PC-9 (cell line): Measurements from ENCODE around the gene CPSF2. TPM values are rescaled to one million over a fixed set of nuclear protein-coding genes. Genes with fewer than 3 reads are reported as not detected.
A peak's percentile ranks its signal among the peaks of the same experiment; 100 is the strongest.

Experiments used
- BruUV-seq: library from RNA; stranded (reverse); fragments of 400-500 nt; replicated peaks from 2 replicates; lab custom pipeline; 2021; lab: Mats Ljungman, UMichigan
- CTCF ChIA-PET: fragments of 300-600 bp; sonication (Branson Sonifier 250); formaldehyde crosslinking; loops from one replicate; lab custom pipeline; 2022; ENCODE audit warnings: antibody characterized with exemption; lab: Charles Lee
- POLR2A ChIA-PET: fragments of 300-600 bp; sonication (Branson Sonifier 250); formaldehyde crosslinking; loops from one replicate; lab custom pipeline; 2022; ENCODE audit warnings: antibody characterized with exemption; ENCODE audit not compliant: unreplicated experiment; lab: Charles Lee
- DNase-seq, 2 experiments: peaks; one replicate each; pipeline versions ENCODE4 v3.0.0 to v3.0.0-alpha.2; 2015 to 2022; ENCODE audit warnings: mixed read lengths in 1 of 2
- H2AFZ ChIP-seq: fragments of 200-600 bp; sonication (generic); 2 replicates; pipeline ENCODE4 v1.8.1; 2017; ENCODE audit warnings: antibody characterized with exemption
- H3F3A ChIP-seq: fragments of 200-600 bp; sonication (generic); 2 replicates; pipeline ENCODE4 v1.8.1; 2017; ENCODE audit warnings: antibody characterized with exemption, mild to moderate bottlenecking, low read depth; ENCODE audit not compliant: insufficient read depth
- H3K27ac ChIP-seq: fragments of 200-600 bp; sonication (generic); 2 replicates; pipeline ENCODE4 v1.6.1; 2016; ENCODE audit warnings: mixed run types
- H3K27me3 ChIP-seq: fragments of 200-600 bp; sonication (generic); 2 replicates; pipeline ENCODE4 v1.6.1; 2016; ENCODE audit warnings: low read depth, mixed run types; ENCODE audit not compliant: insufficient read depth
- H3K36me3 ChIP-seq: fragments of 200-600 bp; sonication (generic); 2 replicates; pipeline ENCODE4 v1.6.1; 2016; ENCODE audit warnings: low read depth, mixed run types
- H3K4me1 ChIP-seq: fragments of 200-600 bp; sonication (generic); replicated peaks from 2 replicates; pipeline ENCODE4 v1.6.1; 2016; ENCODE audit warnings: mixed run types; ENCODE audit not compliant: insufficient read depth
- H3K4me2 ChIP-seq: fragments of 200-600 bp; sonication (generic); 2 replicates; pipeline ENCODE4 v1.6.1; 2017; ENCODE audit warnings: mixed run types
- H3K4me3 ChIP-seq: fragments of 200-600 bp; sonication (generic); 2 replicates; pipeline ENCODE4 v1.6.1; 2016; ENCODE audit warnings: mixed run types
- H3K79me2 ChIP-seq: fragments of 200-600 bp; sonication (generic); 2 replicates; pipeline ENCODE4 v1.6.1; 2017; ENCODE audit warnings: low read depth, mixed run types
- H3K9me2 ChIP-seq: fragments of 200-600 bp; sonication (generic); 2 replicates; pipeline ENCODE4 v1.8.1; 2017; ENCODE audit warnings: mild to moderate bottlenecking; ENCODE audit not compliant: insufficient read depth
- H3K9me3 ChIP-seq: fragments of 200-600 bp; sonication (generic); 2 replicates; pipeline ENCODE4 v1.8.1; 2016; ENCODE audit warnings: low read depth; ENCODE audit not compliant: insufficient read depth
- H4K20me1 ChIP-seq: fragments of 200-600 bp; sonication (generic); 2 replicates; pipeline ENCODE4 v1.8.1; 2017; ENCODE audit not compliant: insufficient read depth
- CTCF ChIP-seq: fragments of 200-600 bp; sonication (generic); conservative IDR thresholded peaks from 2 replicates; pipeline ENCODE4 v1.6.1; 2017; ENCODE audit warnings: mixed run types, antibody characterized with exemption, mild to moderate bottlenecking, moderate library complexity
- EZH2 ChIP-seq: fragments of 200-600 bp; sonication (generic); IDR thresholded peaks from 2 replicates; pipeline ENCODE4 v1.8.0; 2017; ENCODE audit warnings: antibody characterized with exemption, low read depth
- intact Hi-C: fragments of 100-400 bp; cut with micrococcal nuclease; formaldehyde crosslinking; loops from one replicate; pipeline ENCODE4 v1.10.0; 2022; ENCODE audit not compliant: unreplicated experiment
- total RNA-seq: library from RNA; stranded (reverse); gene quantifications from 2 replicates; pipeline ENCODE4 v1.2.3, GENCODE V29; 2021

CPSF2 gene
- total RNA-seq, 1 experiment from 2014 or later, result 23.0 TPM

- intact Hi-C loops, result no loop called here
- H3K4me1 ChIP-seq, result peaks cover 4% of the 10 kb centered on the region
- ChIA-PET CTCF (no interaction called here), POLR2A (interaction anchor here (0.5 kb wide), 1 partner anchor 1153 kb away, joined by 7 read pairs; no protein-coding TSS in a partner anchor)
- peak overlapping the region; percentile 83 for H3K27ac ChIP-seq
- no peaks in the 10 kb centered on the region for H3K9me3 ChIP-seq
- TSS peak; percentile 47 for BruUV-seq
- DNase-seq, result no peak
- H3K4me3 ChIP-seq, result peak overlapping the region; percentile 98
- H3K9me2 ChIP-seq, result no peaks in the 10 kb centered on the region
- no peak for TF ChIP-seq EZH2
- TF ChIP-seq CTCF, result no peak
- H3F3A ChIP-seq, result peaks cover 9% of the 10 kb centered on the region; the same call in 1 of the 2 replicates
- H4K20me1 ChIP-seq, result no peaks in the 10 kb centered on the region
- peaks cover 40% of the 10 kb centered on the region for H3K79me2 ChIP-seq
- no peaks in the 10 kb centered on the region for H3K27me3 ChIP-seq
- peak overlapping the region; percentile 85 for H3K4me2 ChIP-seq
- H2AFZ ChIP-seq, result peak overlapping the region; percentile 93
- no peaks in the 10 kb centered on the region for H3K36me3 ChIP-seq
These were observed 16.5 kb upstream of the CPSF2 start for GRCh38 chr14:92105073-92105892.

- peak overlapping the region; percentile 85 for H3K4me2 ChIP-seq
- H3K36me3 ChIP-seq, result no peaks in the 10 kb centered on the region
- H3K27me3 ChIP-seq, result no peaks in the 10 kb centered on the region
- no peaks in the 10 kb centered on the region for H3K9me2 ChIP-seq
- ChIA-PET POLR2A (interaction anchor here (0.5 to 0.7 kb wide), 3 partner anchors 65 to 1152 kb away, joined by 3 to 7 read pairs (median 5); no protein-coding TSS in a partner anchor), CTCF (interaction anchor here (0.8 kb wide), 1 partner anchor 401 kb away, joined by 3 read pairs; no protein-coding TSS in a partner anchor)
- DNase-seq, result no peak
- peak overlapping the region; percentile 98 for H3K4me3 ChIP-seq
- peaks cover 9% of the 10 kb centered on the region; the same call in 1 of the 2 replicates for H3F3A ChIP-seq
- H3K4me1 ChIP-seq, result peaks cover 4% of the 10 kb centered on the region
- no peak for TF ChIP-seq EZH2
- TF ChIP-seq CTCF, result no peak
- peak overlapping the region; percentile 83 for H3K27ac ChIP-seq
- no peaks in the 10 kb centered on the region for H3K9me3 ChIP-seq
- intact Hi-C loops, result no loop called here
- no peaks in the 10 kb centered on the region for H4K20me1 ChIP-seq
- H3K79me2 ChIP-seq, result peaks cover 39% of the 10 kb centered on the region
- peak overlapping the region; percentile 93 for H2AFZ ChIP-seq
- no TSS peak for BruUV-seq
These were observed 16.0 kb upstream of the CPSF2 start for GRCh38 chr14:92105893-92106142.

- ChIA-PET CTCF (interaction anchor here (0.5 to 0.8 kb wide), 2 partner anchors 25 to 401 kb away, joined by 3 to 4 read pairs; no protein-coding TSS in a partner anchor), POLR2A (interaction anchor here (0.5 to 0.7 kb wide), 5 partner anchors 16 to 1152 kb away, joined by 3 to 11 read pairs (median 5); no protein-coding TSS in a partner anchor)
- Histone ChIP-seq H3K36me3 (no peaks in the 10 kb centered on the region), H2AFZ (peak within 1 kb of the TSS; percentile 93), H4K20me1 (no peaks in the 10 kb centered on the region), H3K4me2 (peak within 1 kb of the TSS; percentile 85), H3K4me3 (peak within 1 kb of the TSS; percentile 98), H3K27me3 (no peaks in the 10 kb centered on the region), H3K27ac (peak within 1 kb of the TSS; percentile 83), H3F3A (peaks cover 9% of the 10 kb centered on the region; the same call in 1 of the 2 replicates), H3K79me2 (peaks cover 39% of the 10 kb centered on the region), H3K4me1 (peaks cover 4% of the 10 kb centered on the region), H3K9me3 (no peaks in the 10 kb centered on the region), H3K9me2 (no peaks in the 10 kb centered on the region)
- peak; percentile 74 to 86 for DNase-seq
- no TSS peak for BruUV-seq
- TF ChIP-seq EZH2 (no peak), CTCF (no peak; the same call in 1 of the 2 replicates)
- intact Hi-C loops, result no loop called here
These were observed 15.4 kb upstream of the CPSF2 start, which contains the start of gene ATXN3 for GRCh38 chr14:92106143-92106926. TSS of gene ATXN3 (minus strand) at chr14:92106582. CDS start at chr14:92106552, 30 bp downstream.
